CD4-positive, alpha-beta T cell treated with Interferon alpha-2 for 1 hour (primary cell): ENCODE measurements around the gene PCMT1.
"Not testable (repeated sequence)": the region's sequence is repeated elsewhere in the genome, so short reads cannot be mapped to it uniquely, and the experiment has no call there.

Experiments
- DNase-seq, 2 donors: peaks; one replicate each; pipeline ENCODE4 v3.0.0-alpha.2; 2020 to 2022

The PCMT1 gene

GRCh38 chr6:149749594-149750135 lies at the start of gene PCMT1:
PCMT1 (plus strand) TSS chr6:149749741; CDS start chr6:149749902, 161 bp downstream.
- peak; percentile 89 to 94 for DNase-seq

GRCh38 chr6:149701714-149702113 lies 47.8 kb upstream of the PCMT1 start:
- DNase-seq = no peak

DNA sequence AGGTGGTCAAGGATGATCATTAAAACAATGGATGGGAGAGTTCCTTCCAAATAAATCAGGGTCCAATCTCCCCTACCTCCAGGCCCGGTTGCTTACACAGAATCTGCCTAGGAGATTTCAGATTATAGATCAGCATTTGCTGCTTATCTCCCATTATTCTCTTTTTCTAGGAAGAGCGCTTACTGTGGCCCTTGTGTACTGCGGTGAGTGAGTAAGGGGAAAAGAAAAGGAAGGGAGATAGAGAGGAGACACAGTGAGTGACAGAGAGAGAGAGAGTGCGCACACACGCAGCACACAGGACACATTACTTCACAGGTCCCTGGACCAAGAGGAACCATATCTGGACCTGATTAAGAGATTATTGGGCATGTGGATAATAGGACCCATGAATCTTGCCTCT lies 37.8 kb upstream of the PCMT1 start:
- DNase-seq = no peak

- no peak for DNase-seq
These were observed 35.1 kb upstream of the PCMT1 start for GRCh38 chr6:149714442-149714841.

DNA sequence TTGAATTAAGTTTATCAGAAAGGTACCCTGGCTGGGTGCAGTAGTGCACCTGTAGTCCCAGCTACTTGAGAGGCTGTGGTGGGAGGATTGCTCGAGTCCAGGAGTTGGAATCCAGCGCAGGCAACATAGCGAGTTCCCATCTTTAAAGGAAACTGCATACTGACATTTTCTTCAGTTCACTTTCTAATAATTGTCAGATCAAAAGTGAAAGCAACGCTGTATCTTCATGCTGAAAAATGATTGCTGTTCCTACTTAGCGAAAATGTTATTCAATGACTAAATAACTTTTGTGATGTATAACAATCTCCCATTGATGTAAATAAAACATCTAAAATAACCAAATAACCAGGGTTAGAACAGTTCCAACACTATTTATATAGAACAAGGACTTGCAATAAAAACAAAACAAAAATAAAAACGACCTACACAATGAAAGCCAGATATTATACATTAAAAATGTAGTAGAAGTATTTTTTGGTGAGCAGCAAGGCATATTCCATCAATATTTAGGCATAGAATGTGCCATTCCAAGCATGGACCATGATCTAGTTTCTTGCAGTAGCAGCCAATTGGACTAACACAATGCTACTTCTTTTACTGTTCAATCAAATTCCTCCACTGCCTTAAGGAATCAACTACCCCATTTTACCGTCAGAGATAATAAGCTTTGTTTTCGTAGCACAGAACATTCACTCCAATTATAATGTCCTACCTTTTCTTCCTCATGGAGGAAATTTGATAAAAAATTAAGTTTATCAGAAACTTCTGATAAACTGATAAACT lies 33.2 kb upstream of the PCMT1 start:
- DNase-seq = peak in 1 of 2 donors; percentile 28

DNA sequence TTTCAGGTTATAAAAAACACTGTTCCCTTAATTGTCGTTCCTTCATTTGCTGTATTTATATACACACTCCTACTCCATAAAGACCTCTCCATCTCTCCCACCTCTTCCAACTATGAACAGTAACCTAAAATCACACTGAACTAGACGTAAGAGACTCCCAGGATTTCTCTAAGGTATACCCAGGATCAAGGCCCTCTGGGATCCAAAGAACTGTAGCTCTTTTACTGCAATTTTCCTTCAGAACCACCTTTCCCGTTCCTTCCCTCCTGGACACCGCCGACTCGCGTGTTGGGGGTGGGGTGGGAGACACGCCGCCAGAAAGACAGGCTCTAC lies 32.3 kb upstream of the PCMT1 start:
- DNase-seq = no peak

DNA sequence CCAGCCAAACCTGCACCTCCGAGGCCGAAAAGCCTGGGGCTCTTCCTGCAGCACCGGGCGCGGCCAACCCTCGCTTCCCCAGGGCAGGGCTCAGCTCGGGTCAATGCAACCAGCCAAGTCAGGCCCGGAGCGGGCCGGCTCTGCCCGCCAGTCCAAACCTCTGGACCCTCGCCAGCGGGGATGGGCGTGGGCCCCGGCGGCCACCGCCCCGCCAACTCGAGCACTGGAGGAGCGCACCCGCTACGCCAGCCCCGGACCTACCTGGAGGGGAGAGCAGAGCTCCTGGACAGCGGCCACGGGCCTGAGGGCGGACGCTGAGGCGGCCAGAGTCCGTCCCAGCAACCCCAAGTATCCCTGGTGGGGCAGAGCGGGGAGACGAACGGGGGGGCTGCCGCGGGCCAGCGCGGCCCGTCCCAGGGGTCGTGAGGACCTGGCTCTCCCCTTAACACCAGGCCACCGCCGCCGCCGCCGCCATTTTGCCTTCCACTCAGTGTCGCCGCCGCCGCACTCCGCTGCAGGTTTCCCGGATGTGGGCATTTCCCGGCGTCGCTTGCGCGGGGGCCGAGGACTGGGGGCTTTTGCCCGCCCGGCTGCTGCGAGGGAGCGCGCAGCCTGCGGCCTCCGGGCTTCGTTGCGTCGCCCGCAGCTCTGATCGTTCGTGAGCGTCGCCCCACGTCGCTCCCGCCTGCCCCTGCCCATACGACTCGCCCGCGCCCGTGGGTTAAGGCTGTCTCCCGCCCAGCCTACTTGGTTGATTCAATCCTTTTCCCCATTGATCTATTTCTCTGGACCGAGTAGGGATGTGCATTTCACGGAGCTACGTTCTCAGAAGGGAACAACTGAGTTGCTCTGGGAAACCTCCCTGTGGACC lies 31.7 kb upstream of the PCMT1 start, which contains the start of gene LATS1:
Gene LATS1 (minus strand): TSS at position 514 of the 871 bp plus-strand sequence. CDS start 15,975 bp downstream, outside the sequence.
- DNase-seq = peak; percentile 83 to 91

GRCh38 chr6:149719531-149719930 lies 30.0 kb upstream of the PCMT1 start:
- no peak for DNase-seq

DNA sequence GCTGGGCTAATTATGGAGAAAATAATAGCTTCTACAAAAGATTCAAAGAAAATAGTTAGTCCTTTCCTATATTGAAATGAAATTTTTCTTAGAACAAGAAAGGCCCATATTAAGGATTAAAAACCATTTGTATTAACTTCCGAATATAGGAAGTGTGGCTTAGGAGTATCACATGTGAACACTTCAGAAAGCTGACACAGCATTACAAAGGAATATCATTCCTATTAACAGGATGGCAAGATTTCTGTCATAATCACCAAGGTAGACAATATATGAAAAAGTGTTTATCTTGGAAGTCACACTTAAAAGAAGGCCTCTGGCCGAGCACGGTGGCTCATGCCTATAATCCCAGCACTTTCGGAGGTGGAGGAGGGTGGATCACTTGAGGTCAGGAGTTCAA lies 26.3 kb upstream of the PCMT1 start:
- no peak for DNase-seq

DNA sequence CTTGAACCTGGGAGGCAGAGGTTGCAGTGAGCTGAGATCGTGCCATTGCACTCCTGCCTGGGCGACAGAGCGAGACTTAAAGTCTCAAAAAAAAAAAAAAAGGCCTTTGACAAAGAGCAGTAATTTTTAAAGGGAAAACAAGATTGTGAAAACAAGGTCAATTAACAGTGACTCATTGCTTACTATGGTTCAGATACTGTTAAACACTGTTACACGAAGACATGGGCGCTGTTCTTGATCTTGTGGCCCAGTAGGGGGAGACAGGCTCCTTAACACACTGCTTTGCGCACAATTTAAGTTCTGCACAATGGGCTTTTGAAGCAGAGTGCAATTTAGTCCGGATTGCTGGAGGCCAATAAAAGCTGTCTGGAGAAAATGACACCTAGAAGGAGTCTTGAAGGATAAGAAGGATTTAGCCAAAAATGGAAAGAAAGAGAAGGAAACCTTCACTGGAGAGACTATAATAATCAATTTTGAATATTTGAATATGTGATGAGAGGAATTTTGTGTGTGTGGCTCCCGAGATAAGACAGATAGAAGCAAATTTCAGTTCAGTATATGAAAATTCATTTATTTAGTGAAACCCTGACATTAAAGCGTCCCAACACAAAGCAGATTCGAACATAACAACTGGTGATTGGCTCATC lies 25.6 kb upstream of the PCMT1 start:
- peak; percentile 48 to 67 for DNase-seq

GRCh38 chr6:149725785-149726184 lies 23.8 kb upstream of the PCMT1 start:
- DNase-seq = no peak

GRCh38 chr6:149727793-149728498 lies 21.6 kb upstream of the PCMT1 start:
- DNase-seq = no peak

- no peak for DNase-seq
These were observed 20.9 kb upstream of the PCMT1 start for GRCh38 chr6:149728499-149729234.

DNA sequence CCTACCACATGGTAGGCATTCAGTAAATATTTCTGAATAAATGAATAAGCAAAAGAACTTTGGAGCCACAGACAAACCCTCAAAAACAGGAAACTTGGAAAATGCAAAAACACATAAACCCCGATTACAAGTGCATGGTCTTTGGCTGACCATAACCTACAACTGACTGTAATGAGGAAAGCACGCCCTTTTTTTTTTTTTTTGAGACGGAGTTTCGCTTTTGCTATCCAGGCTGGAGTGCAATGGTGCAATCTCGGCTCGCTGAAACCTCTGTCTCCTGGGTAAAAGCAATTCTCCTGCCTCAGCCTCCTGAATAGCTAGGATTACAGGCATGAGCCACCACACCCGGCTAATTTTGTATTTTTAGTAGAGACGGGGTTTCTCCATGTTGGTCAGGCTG lies 19.7 kb upstream of the PCMT1 start:
- no peak for DNase-seq

DNA sequence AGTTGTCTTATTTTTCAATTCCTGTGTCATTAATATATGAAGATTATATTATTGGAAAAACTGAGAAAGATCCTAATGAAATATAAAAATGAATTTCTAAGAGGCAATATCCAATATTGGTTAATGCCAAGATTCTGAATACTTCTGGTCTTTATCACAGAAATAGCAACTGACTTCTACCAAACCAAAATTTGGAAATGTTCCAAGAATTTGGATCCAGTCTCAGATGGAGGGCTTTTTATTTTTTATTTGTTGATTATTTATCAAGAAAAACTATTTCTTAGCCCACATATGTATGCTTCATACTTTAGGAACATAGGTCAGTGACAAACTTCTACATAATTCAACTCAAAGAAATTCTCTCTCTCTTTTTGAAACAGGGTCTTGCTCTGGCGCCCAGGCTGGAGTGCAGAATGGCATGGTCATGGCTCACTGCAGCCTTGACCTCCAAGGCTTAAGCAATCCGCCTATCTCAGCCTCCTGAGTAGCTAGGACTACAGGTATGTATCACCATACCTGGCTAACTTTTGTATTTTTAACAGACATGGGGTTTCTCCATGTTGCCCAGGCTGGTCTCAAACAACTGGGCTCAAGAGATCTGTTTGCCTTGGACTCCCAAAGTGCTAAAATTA lies 16.3 kb upstream of the PCMT1 start:
- DNase-seq = no peak

DNA sequence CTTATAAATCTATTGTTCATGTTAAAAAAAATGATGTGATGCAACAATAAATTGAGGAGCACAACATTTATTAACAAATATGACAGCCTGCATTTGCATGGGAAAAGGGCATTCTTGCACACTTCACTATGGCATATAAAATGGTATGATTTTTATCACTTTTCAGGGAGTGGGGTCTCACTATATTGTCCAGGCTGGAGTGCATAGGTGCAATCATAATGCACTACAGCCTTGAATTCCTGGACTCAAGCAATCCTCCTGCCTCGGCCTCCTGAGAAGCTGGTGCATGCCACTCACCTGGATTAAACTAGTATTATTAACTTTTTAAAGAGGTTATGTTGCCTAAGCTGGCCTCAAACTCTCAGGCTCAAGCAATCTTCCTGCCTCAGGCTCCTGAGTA lies 14.6 kb upstream of the PCMT1 start:
- no peak for DNase-seq

DNA sequence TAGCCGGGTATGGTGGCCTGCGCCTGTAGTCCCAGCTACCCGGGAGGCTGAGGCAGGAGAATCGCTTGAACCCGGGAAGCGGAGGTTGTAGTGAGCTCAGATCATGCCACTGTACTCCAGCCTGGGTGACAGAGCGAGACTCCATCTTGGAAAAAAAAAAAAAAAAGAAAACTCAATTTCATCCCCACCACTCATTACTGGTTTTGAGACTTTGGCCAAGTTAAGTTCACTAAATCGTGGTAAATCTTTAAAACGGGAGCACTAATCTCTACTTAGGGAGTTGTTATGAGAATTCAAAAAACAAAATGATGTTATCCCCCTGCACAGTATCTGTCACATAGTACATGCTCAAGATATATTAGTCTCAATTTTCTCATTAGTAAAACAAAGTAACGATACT lies 4.3 kb upstream of the PCMT1 start:
- DNase-seq = not testable (repeated sequence)

DNA sequence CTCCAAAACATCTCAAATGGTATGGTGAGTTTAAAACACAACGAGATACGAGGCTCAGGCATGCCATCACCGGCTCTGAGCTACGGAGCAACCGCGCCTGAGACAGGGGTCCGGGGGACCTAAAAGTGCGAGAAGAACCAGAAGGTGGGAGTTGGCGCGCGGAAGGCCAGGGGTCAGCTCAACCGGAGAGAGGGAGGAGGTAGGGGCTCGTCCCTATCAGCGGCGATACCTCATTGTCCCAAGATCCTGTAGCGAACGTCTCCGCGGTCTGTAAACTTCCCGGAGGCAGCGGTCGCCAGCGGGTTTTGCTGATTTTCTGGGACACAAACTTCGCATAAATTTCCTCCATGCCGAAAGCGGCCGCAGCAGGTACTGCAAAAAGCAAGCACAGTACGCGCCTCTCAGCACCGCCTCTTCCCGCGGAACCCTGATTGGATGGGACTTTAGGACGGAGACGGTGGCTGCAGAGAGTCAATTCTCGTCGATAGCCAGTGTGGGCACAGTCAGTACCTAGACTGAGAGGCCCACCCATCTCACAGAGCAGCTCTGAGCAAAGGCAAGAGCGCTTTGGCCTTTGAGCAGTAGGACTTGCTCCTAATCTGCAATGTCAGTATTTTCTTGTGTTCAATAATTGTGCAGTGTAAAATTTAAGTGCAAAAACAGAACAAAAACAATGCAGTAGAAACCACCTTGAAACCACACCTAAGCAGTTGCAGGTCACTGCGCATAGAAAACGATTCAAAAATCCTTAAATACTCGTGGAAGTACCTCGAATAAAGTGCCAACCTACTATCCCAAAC lies 3.2 kb upstream of the PCMT1 start, which contains the start of gene NUP43:
Gene NUP43 (minus strand): TSS at position 383 of the 800 bp plus-strand sequence. CDS start 34 bp downstream, at position 349.
- peak; percentile 91 to 95 for DNase-seq

- not testable (repeated sequence) for DNase-seq
These were observed 403 bp upstream of the PCMT1 start for GRCh38 chr6:149749082-149749593.

GRCh38 chr6:149750136-149750609 lies 632 bp downstream of the PCMT1 start:
- DNase-seq = peak; percentile 24 to 61
